Smooth muscle cell (in vitro differentiated cells): Measurements from ENCODE around the gene CAPN13. TPM values are rescaled to one million over a fixed set of nuclear protein-coding genes. Genes with fewer than 3 reads are reported as not detected.

Experiments used
- DNase-seq: peaks from one replicate; lab custom pipeline; 2025; ENCODE audit not compliant: unreplicated experiment; lab: John Stamatoyannopoulos, UW
- H2AFZ ChIP-seq: fragments of 200-600 bp; sonication (generic); 2 replicates; pipeline ENCODE4 v1.6.0; 2016; ENCODE audit warnings: antibody characterized with exemption, low read depth, mild to moderate bottlenecking
- H3F3A ChIP-seq: fragments of 200-600 bp; sonication (generic); 2 replicates; pipeline ENCODE4 v1.6.0; 2017; ENCODE audit warnings: antibody characterized with exemption, low read depth
- H3K27ac ChIP-seq: fragments of 200-600 bp; sonication (generic); 2 replicates; pipeline ENCODE4 v1.5.1; 2016; ENCODE audit warnings: low read depth, mild to moderate bottlenecking
- H3K27me3 ChIP-seq: fragments of 200-600 bp; sonication (generic); 2 replicates; pipeline ENCODE4 v1.6.1; 2016; ENCODE audit warnings: low read depth, mild to moderate bottlenecking
- H3K36me3 ChIP-seq: fragments of 200-600 bp; sonication (generic); 2 replicates; pipeline ENCODE4 v1.5.1; 2016; ENCODE audit warnings: low read depth
- H3K4me1 ChIP-seq: fragments of 200-600 bp; sonication (generic); 2 replicates; pipeline ENCODE4 v1.5.1; 2016; ENCODE audit warnings: low read depth
- H3K4me2 ChIP-seq: fragments of 200-600 bp; sonication (generic); 2 replicates; pipeline ENCODE4 v1.6.0; 2016; ENCODE audit warnings: mild to moderate bottlenecking
- H3K4me3 ChIP-seq: fragments of 200-600 bp; sonication (generic); 2 replicates; pipeline ENCODE4 v1.5.1; 2016; ENCODE audit warnings: mild to moderate bottlenecking
- H3K79me2 ChIP-seq: fragments of 200-600 bp; sonication (generic); 2 replicates; pipeline ENCODE4 v1.6.0; 2016; ENCODE audit warnings: low read depth, mild to moderate bottlenecking
- H3K9ac ChIP-seq: fragments of 200-600 bp; sonication (generic); 2 replicates; pipeline ENCODE4 v1.6.0; 2016; ENCODE audit warnings: low read depth
- H3K9me3 ChIP-seq: fragments of 200-600 bp; sonication (generic); replicated peaks from 2 replicates; pipeline ENCODE4 v1.5.1; 2016; ENCODE audit warnings: low read depth
- H4K20me1 ChIP-seq: fragments of 200-600 bp; sonication (generic); 2 replicates; pipeline ENCODE4 v1.6.0; 2016; ENCODE audit warnings: low read depth
- WGBS: methylation state at CpG from one replicate; pipeline ENCODE4 v1.1.7; 2016; ENCODE audit warnings: low lambda C conversion rate; 5-methylcytosine and 5-hydroxymethylcytosine counted together
- polyA plus RNA-seq: library from polyadenylated mRNA; unstranded; fragments of >200 nt; fragmentation: Nextera tagmentation; extraction: Ambion mirVana; gene quantifications from 2 replicates; pipeline ENCODE4 v1.2.1, GENCODE V29; 2016
- total RNA-seq: library from RNA; depleted of rRNA; stranded (reverse); fragments of >200 nt; gene quantifications from 2 replicates; pipeline ENCODE4 v1.2.3, GENCODE V29; 2014
- TF ChIP-seq, protein P1 (sequence below): fragments of 200-600 bp; sonication (generic); IDR thresholded peaks from 2 replicates; pipeline ENCODE4 v1.5.1; 2017; ENCODE audit warnings: borderline replicate concordance, mild to moderate bottlenecking, antibody characterized with exemption; ENCODE audit not compliant: insufficient read depth, poor library complexity, severe bottlenecking

The CAPN13 gene
- total and polyA plus RNA-seq, 2 experiments from 2014 or later, result 0.04 to 0.40 TPM

- 92% methylated on average over 11 of the region's 11 CpGs for WGBS
- H2AFZ ChIP-seq, result no peak overlapping the region
- no peaks in the 10 kb centered on the region for H3K27me3 ChIP-seq
- H3K4me2 ChIP-seq, result no peak overlapping the region
- TF ChIP-seq, protein P1, sequence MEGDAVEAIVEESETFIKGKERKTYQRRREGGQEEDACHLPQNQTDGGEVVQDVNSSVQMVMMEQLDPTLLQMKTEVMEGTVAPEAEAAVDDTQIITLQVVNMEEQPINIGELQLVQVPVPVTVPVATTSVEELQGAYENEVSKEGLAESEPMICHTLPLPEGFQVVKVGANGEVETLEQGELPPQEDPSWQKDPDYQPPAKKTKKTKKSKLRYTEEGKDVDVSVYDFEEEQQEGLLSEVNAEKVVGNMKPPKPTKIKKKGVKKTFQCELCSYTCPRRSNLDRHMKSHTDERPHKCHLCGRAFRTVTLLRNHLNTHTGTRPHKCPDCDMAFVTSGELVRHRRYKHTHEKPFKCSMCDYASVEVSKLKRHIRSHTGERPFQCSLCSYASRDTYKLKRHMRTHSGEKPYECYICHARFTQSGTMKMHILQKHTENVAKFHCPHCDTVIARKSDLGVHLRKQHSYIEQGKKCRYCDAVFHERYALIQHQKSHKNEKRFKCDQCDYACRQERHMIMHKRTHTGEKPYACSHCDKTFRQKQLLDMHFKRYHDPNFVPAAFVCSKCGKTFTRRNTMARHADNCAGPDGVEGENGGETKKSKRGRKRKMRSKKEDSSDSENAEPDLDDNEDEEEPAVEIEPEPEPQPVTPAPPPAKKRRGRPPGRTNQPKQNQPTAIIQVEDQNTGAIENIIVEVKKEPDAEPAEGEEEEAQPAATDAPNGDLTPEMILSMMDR, result no peak
- H3K9me3 ChIP-seq, result no peaks in the 10 kb centered on the region
- H3K36me3 ChIP-seq, result no peaks in the 10 kb centered on the region
- no peak overlapping the region for H3K9ac ChIP-seq
- no peak overlapping the region for H3K27ac ChIP-seq
- H4K20me1 ChIP-seq, result no peaks in the 10 kb centered on the region
- no peak for DNase-seq
- H3F3A ChIP-seq, result no peaks in the 10 kb centered on the region
- no peaks in the 10 kb centered on the region for H3K79me2 ChIP-seq
- H3K4me1 ChIP-seq, result no peaks in the 10 kb centered on the region
- no peak overlapping the region for H3K4me3 ChIP-seq
Measured at GRCh38 chr2:30678410-30679137, 128.7 kb downstream of the CAPN13 start.

DNA sequence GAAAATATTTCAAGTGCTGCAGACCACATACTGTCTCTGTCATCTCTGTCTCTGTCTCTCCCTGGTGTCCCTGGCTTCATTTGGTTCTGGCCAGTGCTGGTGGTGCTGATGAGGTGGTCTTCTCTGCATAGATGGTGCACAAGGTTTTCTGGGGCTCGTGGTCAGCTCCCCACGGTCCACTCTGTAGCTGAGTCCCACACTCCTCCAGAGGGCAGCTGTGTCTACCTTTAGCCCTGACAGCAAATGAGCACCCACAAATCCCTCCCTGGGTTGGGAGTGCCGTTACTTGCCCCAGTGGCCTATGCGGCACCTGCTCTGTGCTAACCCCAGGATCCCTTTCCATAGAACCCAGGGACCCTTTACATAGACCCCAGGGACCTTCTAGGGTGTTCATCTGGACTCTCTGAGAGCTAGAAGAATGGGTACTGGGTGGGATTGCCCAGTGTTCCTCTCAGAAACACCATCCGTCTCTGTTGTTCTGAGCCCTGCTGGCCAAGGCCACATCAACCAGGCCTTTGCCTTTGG lies 129.3 kb downstream of the CAPN13 start:
- Histone ChIP-seq H3F3A (no peaks in the 10 kb centered on the region), H3K27me3 (no peaks in the 10 kb centered on the region), H3K9ac (no peak overlapping the region), H3K36me3 (no peaks in the 10 kb centered on the region), H3K4me2 (no peak overlapping the region), H4K20me1 (no peaks in the 10 kb centered on the region), H3K4me1 (no peaks in the 10 kb centered on the region), H3K79me2 (no peaks in the 10 kb centered on the region), H3K27ac (no peak overlapping the region), H3K4me3 (no peak overlapping the region), H3K9me3 (no peaks in the 10 kb centered on the region), H2AFZ (no peak overlapping the region)
- no peak for DNase-seq
- WGBS, result 90% methylated on average over 5 of the region's 5 CpGs
- TF ChIP-seq, protein P1, result no peak

- Histone ChIP-seq H3K4me2 (no peak overlapping the region), H3K27ac (no peak overlapping the region), H3K9ac (no peak overlapping the region), H3K79me2 (no peaks in the 10 kb centered on the region), H2AFZ (no peak overlapping the region), H3F3A (no peaks in the 10 kb centered on the region), H3K27me3 (no peaks in the 10 kb centered on the region), H3K4me1 (no peaks in the 10 kb centered on the region), H3K4me3 (no peak overlapping the region), H3K9me3 (no peaks in the 10 kb centered on the region), H4K20me1 (no peaks in the 10 kb centered on the region), H3K36me3 (no peaks in the 10 kb centered on the region)
- no peak for DNase-seq
- TF ChIP-seq, protein P1, result no peak
Measured at GRCh38 chr2:30677231-30677630, 130.0 kb downstream of the CAPN13 start.

DNA sequence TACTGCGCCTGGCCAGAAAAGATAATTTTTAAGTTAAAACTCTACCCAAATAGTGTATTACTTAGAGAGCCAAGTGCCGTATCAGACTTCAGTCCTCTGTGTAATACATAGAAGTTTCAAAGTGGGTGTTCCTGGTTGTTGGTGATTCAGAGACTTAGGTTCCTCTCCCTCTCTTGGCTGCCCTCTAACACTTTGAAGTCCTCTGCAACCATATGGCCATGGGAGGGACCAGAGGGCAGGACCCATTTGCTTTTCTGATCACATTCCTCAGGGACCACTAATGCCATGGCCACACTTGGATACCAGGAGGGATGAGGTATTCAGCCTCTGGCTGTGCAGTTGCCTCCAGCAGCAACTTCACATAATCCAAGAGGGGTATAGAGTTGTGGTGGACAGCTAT lies 131.5 kb downstream of the CAPN13 start:
- no peaks in the 10 kb centered on the region for H4K20me1 ChIP-seq
- no peak overlapping the region for H3K9ac ChIP-seq
- no peaks in the 10 kb centered on the region for H3K27me3 ChIP-seq
- no peaks in the 10 kb centered on the region for H3K4me1 ChIP-seq
- DNase-seq, result no peak
- H2AFZ ChIP-seq, result no peak overlapping the region
- H3K79me2 ChIP-seq, result no peaks in the 10 kb centered on the region
- H3K9me3 ChIP-seq, result no peaks in the 10 kb centered on the region
- no peaks in the 10 kb centered on the region for H3F3A ChIP-seq
- TF ChIP-seq, protein P1, result no peak
- no peak overlapping the region for H3K4me2 ChIP-seq
- H3K36me3 ChIP-seq, result no peaks in the 10 kb centered on the region
- no peak overlapping the region for H3K27ac ChIP-seq
- no peak overlapping the region for H3K4me3 ChIP-seq
- WGBS, result 81% methylated on average over 2 of the region's 2 CpGs
